Stimulated activated CD4-positive, alpha-beta T cell treated with anti-CD3 and anti-CD28 coated beads, TNF-alpha, amount 100 ng/mL, for 1 hour (primary cell): ENCODE measurements around the gene KLHL33.
"Not testable (repeated sequence)": the region's sequence is repeated elsewhere in the genome, so short reads cannot be mapped to it uniquely, and the experiment has no call there.

ENCODE experiments used
- DNase-seq, 3 donors: peaks; one replicate each; pipeline ENCODE4 v3.0.0-alpha.2; 2020; ENCODE audit warnings: low read depth in 3 of 3, low spot score in 1 of 3

The KLHL33 gene

DNA sequence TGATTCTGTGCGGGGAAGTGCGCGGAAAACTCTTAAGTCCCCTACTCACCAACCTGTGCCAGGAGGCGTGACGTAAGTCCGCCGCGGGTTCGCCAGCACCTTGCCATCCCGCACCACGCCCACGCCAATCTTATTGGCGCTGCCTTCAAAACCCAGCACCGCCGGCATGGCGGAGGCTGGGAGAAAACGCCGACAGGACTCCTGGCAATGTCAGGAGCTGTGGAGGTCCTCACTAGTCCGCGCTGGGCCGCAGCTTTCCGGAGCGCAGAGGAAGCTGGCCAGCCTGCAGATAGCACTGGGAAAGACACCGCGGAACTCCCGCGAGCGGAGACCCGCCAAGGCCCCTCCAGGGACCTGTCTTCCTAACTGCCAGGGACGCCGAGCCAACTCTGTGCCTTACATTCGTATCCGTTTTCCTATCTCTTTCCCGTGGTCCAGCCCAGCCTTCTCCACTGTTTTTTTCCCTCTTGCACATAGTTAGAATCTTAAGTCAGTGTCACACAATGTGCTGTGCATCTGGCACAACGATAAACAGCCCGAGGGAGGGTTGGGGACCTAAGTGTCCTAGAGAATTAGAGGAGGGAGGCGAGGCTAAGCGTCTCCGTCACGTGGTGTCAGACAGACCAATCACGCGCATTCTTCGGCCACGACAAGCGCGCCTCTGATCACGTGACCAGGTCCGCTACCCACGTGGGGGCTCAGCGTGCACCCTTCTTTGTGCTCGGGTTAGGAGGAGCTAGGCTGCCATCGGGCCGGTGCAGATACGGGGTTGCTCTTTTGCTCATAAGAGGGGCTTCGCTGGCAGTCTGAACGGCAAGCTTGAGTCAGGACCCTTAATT is 18.8 kb upstream of the KLHL33 start, which contains the start of the genes APEX1 and OSGEP:
Gene APEX1 (plus strand): TSS at position 711 of the 839 bp plus-strand sequence. CDS start 420 bp downstream, outside the sequence.
Gene OSGEP (minus strand): TSS at position 297 of the 839 bp plus-strand sequence. CDS start 129 bp downstream, at position 168.
- peak; percentile 89 to 96 (median 94) for DNase-seq

DNA sequence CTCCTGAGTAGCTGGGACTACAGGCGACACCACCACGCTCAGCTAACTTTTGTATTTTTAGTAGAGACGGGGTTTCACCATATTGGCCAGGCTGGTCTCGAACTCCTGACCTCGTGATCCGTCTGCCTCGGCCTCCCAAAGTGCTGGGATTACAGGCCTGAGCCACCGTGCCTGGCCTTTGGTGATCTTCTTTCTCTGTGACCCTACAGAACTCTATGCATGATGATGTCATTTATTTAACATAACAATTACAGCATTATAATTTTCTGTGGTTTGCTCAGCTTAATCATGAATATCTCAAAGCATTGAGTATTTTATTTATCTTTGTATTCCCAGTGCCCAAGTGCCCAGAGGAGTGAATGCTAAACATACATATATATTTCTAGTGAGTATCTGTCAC is 16.9 kb upstream of the KLHL33 start:
- DNase-seq: not testable (repeated sequence)

DNA sequence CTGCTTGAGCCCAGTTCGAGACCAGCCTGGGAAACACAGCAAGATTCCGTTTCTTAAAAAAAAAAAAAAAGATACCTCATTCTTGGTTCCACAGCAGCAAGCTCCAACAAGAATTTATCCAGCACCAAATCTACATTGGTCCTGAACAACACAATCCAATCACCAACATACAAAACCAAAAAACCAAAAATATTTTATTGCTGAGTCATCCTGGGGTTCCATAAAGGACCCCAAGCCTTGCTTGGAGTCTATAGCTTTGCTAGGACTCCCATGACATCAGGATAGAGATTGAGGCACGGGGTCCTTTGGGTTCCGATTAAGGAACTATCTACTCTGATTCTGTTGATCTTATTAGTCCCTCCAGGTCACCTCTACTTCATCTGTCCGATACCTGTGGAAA is 10.9 kb upstream of the KLHL33 start:
- no peak for DNase-seq

DNA sequence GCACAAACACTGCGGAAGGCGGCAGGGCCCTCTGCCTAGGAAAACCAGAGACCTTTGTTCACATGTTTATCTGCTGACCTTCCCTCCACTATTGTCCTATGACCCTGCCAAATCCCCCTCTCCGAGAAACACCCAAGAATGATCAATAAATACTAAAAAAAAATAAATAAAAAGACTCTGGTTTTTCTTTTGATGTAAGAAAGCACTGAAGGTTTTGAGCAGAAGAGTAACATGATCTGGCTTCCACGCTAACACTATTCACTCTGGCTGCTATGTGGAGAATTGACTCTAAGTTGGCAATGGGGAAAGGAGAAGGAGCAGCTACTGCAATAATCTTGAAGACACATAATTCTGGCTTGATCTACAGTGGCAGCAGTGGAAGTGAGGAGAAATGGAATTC is 7.7 kb upstream of the KLHL33 start:
- not testable (repeated sequence) for DNase-seq

DNA sequence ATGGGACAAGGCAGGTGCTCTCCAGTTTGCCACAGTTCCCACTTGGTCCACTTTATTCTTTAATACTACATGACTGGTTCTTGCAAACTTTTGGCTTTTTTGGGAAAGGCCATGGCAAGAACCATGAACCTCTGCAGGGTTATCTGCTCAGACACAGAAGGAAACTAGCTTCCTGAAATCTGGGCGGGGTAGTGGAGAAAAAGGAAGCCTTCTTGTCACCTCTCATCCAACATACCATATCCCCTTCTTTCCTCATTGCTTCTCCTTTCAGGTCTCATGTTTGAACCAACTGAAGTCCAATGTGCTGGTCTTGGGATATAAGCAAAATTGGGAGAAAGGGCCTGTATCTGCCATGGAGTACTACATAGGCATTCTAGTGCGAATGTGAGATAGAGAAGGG is 5.5 kb upstream of the KLHL33 start:
- no peak for DNase-seq

DNA sequence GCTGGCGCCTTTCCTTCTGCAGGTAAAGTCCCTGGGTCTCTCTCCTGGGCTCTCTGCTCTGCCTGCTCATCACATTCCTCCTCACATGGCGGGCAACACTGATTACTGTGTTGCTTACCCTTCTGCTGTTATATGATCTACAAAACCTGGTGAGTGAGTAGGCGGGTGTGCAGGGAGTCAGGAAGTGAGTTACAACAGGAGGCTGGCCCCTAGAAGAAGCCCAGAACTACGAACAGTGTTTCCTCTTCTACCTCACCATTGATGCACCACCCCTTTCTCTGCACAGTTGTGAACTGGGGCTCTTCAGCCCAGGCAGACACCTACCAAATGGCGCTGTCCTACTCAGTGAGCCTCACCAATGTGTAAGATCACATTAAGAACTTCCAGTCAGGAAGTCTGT is 4.9 kb upstream of the KLHL33 start:
- DNase-seq: no peak

DNA sequence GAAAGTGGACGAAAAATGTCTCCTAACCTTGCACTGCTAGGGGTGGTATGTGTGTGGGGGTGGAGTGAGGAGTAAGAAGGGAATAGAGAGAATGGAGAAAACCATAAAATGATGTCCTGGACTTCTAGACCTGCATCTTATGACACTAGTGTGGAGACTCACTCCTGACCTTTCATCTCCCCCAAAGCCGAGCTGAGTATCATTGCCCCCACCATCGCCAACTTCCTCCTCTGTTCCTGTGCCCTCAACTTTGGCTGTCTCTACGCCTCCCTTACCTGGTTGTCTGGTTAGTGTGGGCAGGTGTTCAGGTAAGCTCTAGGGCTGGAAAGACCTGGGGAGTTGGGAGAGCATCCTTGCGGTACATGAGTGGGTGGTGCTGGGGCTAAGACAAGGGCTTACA is 4.5 kb upstream of the KLHL33 start:
- DNase-seq: no peak

DNA sequence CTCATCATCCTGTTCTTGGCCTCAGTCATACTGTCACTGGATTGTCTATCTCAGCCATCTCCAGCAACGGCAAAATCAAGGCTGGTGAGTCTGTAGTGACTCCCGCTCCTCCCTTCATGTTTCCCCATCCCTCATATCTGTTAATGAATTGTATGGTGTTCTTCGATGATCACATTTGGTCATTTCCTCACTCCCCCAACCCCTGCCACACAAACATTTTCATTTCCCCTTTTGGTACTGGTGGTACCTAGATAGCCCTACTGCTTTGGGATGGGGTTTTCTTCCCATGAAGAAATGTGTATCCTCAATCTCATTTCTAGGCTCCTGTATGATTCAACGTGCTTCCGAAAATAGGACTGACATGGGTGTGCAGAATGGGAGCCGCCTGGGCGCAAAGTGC is 2.7 kb upstream of the KLHL33 start:
- DNase-seq: no peak

DNA sequence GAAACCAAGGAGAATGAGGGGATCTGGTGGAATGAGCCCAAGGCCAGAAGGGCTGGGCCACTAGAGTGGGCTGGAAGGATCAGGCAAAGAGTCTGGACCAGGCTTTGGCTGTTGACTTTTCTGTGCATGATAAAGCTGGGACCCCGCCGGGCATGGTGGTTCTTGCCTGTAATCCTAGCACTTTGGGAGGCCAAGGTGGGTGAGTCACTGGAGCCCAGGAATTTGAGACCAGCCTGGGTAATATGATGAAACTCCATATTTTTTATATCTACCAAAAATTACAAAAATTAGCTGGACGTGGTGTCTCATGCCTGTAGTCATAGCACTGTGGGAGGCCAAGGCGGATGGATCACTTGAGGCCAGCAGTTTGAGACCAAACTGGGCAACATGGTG is 393 bp upstream of the KLHL33 start:
- no peak for DNase-seq

DNA sequence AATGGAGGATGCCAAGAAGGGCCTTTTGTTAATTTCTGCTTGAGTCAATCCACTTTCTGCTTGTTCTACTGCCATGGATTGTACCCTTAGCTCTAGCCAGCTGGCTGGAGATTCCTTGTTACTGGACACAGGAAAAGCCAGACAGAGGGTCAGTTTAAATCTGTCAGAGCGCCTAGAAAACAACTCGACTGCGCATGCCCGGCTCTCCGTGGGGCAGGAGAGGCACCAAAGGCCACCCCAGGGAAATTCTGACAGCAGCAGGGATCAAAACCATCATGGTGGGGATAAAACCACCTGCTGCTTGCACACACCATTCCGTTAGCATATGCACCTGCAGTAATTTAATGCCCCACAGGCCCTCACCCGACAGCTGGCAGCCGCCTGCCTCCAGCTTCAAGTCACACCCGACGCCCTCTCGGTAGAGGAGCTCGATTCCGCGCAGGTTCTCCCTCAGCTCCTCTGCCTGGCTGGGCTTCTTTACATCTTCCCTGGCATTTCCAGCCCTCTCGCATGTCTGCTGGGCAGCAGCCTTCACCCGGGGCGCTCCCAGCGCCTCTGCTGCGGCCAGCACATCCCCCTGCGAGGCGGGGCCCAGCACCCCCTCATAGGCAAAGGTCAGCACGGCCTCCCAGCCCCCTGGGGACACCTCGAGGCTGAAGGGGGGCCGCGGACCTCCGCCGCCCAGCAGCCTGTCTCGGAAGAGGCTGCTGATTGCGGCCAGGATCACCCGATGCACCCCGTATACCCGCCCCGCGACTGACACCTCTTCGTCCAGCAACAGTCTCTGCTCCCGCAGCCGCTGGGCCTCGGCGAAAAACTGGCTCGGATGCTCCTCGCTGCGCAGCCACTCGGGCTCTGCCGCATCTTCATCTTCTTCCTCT is 1.0 kb downstream of the KLHL33 start:
- DNase-seq: no peak

DNA sequence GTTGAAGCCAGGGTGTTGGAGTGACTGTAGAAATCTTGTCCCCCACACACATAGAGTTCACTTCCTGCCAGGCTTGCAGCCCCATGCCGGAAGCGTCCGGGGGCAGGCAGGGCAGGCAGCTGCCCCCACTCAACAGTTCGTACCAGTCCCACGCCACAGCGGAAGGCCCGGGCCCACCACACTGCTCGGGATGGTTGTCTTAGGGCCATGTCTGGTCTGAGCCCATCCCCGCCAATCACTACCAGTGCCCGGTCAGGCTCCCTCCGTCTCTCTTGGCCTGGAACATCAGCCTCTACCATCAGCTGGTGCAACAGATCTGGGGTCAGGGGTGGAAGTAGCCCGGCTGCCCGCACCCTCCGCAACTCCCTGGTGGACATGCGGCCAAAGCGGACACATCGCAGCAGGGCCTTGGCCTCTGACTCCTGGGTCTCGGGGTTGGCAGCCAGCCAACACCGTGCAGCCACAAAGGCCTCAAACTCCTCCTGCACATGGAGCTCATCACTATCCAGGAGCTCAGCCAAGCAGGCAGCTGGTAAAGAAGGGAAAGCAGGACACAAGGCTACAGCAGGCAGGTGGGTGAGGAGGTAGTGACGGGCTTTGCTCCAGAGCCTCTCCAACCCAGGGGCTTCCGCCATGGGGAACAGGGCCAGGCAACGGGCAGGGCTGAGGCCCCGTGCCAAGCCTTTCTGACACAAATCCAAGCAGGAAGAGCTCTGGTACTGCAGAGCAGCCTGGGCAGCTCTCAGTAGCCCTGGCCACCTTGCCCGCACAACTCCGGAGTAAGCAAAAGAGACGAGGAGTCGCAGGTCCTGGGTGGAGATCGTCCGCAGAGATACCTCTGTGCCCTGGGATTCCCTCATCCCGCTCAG is 5.9 kb downstream of the KLHL33 start:
- no peak for DNase-seq

DNA sequence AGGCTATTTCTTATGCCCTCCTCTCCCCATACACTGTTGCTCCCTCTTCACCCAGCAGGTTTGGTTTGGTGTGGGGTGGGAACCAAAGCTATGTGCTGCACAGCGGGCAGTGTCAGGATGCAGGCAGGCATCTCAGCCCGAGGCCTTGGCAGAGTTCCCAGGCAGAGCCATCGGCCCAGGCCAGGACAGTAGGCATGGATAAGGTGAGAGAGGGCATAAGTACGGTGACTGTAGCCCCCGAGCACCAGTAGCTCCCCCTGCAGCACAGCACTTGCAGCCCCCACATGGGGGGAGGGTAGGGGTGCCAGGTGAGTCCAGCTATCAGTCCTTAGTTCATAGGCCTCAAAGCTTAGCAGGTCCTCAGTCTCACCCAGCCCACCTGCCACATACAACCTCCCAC is 7.2 kb downstream of the KLHL33 start:
- DNase-seq: no peak

DNA sequence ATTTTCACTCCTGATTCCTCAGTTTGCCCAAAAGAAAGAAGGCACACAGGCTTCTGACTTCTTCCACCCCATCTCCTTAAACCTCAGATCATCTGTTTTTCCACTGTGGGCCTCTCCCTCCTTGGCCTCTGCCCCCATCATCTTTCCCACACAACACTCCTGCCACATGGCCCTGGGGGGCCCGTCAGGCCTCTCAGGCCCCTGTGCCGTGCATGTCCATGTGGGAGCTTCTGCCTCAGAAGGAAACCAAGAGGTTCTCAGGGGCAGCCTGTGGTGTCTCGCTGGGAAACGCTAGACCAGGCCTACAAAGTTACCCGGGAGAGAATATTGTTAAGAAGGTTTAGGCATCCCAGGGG is 8.0 kb downstream of the KLHL33 start:
- no peak for DNase-seq

DNA sequence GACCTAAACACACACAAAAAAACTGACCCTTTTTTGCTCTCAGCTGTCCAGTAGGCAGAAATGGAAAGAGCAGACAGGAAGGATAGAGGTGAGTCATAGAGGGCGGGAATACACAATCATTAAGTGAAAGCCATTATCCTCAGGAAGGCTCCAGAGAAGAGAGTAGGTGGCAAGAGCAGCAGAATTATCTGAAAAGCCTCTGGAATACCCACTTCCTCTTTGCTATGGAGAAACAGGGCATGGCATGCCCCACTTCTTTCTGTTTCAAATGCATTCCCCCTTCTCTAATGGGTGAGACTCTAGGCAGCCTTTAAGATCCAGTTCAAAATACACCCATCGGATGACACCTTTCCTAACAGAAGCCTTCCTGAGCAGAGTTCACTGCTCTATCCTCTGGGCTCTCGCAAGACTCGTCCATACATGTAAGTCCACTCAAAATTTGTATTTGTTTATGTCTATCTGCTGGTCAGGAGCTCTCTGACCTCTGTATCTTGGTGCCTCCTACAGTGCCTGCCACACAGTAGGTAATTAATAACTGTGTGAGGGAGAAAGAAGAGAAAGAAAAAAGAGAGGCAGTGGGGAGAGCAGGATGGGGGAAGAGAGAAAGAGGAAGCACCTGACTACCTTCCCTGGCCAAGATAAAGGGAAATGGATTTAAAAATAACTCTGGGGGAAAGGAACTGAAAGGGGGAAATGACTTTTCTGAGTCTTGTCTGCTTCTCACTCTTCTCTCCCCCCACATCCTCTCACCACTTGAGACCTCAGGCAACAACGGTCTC is 8.5 kb downstream of the KLHL33 start:
- no peak for DNase-seq

DNA sequence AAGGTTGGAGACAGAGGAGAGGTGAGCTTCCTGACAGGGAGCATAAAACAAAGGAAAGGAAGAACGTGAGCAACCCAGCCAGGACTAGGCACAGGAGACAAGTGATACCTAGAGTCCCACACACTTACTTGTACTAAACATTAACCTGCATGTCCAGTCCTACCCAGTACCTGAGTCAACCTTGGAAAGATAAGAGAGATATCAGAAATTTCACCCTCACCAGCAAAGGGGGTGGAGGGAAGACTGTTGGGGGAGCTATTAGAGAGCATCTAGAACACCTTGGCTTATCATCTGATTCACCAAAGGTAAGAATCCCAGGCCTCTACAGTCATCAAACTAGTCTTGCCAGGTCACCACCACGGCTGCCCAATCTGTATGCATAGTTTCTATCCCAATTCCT is 11.1 kb downstream of the KLHL33 start:
- no peak for DNase-seq

DNA sequence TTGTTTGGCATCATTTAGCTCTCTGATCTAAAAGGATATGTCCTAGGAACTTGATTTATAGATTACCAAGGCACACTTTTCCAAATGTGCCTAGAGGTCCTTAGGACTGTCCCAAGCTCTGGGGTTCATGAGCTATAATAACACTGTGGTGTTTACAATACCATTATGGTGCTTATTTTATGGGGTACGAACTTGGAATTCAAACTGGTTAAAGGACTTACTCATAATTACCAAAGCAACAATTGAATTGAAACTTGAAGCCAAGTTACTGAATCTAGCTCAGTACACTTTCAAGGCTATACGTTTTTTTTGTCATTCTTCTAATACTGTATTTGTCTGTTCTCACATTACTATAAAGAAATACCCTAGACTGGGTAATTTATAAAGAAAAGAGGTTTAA is 13.1 kb downstream of the KLHL33 start:
- DNase-seq: no peak

DNA sequence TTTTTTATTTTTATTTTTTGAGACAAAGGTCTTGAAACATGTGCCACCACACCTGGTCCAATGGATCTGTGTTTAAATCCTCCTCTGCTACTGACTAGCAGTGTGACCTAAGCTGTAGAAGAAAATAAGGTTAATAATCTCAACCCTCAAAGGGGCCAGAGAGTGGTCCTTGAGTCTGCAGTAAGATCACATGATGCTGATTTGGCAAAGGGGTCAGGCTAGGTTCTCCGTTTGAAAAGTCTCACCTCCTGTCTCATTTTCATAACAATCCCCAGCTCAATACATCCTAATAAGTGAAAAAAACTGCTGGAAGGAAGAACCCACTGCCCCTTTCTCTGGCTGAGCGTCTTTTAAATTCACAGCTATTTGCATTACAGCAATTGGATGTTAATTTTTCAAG is 14.7 kb downstream of the KLHL33 start:
- DNase-seq: no peak

DNA sequence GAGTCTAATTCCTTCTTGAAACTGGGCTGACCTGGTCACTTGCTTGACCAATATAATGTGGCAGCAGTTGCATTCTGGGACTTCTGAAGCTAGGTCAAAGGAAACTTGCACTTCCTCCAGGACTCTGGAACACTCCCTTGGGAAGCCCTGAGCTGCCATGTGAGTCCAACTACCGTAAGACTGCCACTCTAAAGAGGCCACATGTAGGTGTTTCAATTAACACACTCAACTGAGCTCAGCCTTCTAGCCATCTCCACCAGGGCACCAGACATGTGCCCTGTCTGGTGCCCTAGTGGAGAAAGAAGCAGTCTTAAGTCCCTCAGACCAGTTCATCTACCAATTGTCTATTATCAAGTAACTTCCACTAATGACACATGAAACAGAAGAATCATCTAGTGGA is 16.5 kb downstream of the KLHL33 start:
- DNase-seq: no peak

DNA sequence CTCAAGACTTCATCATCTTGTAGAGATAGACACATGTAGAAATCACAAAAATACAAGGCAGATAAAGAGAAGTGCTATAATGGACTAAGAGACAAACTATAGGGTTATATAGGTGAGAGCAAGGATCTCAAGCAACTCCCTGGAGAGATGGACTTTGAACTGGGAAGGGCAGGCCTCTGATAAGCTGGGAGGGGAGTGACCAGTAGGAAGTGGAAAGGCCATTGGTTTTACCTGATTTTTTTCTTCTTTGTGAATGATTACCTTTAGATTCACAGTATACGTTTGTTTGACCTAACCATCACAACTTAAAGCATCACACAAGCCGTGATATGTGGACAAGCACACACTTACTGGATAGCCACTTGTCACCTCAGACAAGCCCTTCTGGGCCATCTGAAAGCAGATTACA is 17.5 kb downstream of the KLHL33 start:
- no peak for DNase-seq
